Fibroblast of lung (primary cell): ENCODE results near the gene PRRG2.

Experiments
- CTCF ChIP-seq, 2 donors: IDR thresholded peaks in 1 of 2; conservative IDR thresholded peaks in 1 of 2; 1 replicate in 1 of 2; 2 replicates in 1 of 2; pipeline ENCODE4 v1.5.1; 2011 to 2012; ENCODE audit warnings: low read length in 2 of 2, control low read depth in 1 of 2, inconsistent platforms in 1 of 2, low read depth in 1 of 2, mild to moderate bottlenecking in 1 of 2
- EZH2 ChIP-seq: IDR thresholded peaks from 2 replicates; pipeline ENCODE4 v1.5.1; 2012; ENCODE audit warnings: low read length, control low read depth, mild to moderate bottlenecking; ENCODE audit errors: missing control alignments

- TF ChIP-seq CTCF (conservative IDR thresholded peaks at IDR 0.05 in 1 of 2, IDR thresholded peaks at IDR 0.05 in 1 of 2; ENCODE audit: low read depth in 1 of 2, low read length in 2 of 2) (no peak), EZH2 (no peak)
Observed at GRCh38 chr19:49597703-49597974, 16.5 kb downstream of the PRRG2 start.
